ENCODE data around the gene TP53TG3.
"Not testable (repeated sequence)": the region's sequence is repeated elsewhere in the genome, so short reads cannot be mapped to it uniquely, and the experiment has no call there.

Gene TP53TG3, protein sequence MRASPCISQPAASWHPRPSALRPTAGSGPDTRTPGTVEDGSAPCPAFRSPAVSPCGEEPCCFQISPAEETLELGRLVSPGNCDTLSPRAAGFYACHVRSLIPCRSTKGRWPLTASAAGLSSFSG

DNA sequence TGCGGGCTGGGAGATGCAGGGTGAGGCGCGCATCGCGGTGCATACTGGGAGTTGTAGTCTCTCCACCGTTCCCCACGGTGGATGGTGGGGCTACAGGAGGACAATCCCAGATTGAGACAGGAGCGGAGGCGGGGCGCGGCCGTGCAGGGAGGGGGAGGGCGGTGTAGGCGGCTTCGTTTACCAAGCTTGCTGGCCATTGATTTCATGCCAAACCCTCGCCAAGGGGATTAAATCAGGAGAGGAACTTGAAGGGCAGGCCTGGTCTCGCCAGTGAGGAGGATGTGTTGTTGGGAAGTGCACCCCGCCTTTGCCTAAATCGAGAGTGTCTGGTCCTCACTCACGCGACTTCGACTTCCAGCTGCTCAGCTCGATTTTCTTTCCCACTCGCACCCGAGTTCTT lies at the start of gene TP53TG3:
Gene TP53TG3 (minus strand): TSS at position 101 of the 400 bp plus-strand sequence. CDS start 68 bp downstream, at position 33.
- DNase-seq: not testable (repeated sequence)

- not testable (repeated sequence) for DNase-seq
Observed at GRCh38 chr16:32650876-32651275, 25.1 kb downstream of the TP53TG3 start.

DNA sequence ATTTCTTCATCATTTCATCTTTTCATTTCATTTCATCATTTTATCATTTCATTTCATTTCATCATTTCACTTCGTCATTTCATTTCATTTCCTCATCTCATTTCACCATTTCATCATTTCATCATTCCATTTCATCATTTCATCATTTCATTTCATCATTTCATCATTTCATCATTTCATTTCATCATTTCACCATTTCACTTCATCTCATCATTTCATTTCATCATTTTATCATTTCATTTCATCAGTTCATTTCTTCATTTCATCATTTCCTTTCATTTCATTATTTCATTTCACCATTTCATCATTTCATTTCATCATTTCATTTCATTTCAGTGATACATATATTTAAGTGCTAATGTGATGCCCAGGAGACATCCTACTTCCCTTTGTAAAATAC lies 28.4 kb downstream of the TP53TG3 start:
- not testable (repeated sequence) for DNase-seq

- DNase-seq: not testable (repeated sequence)
Observed at GRCh38 chr16:32646780-32647179, 29.2 kb downstream of the TP53TG3 start.

DNA sequence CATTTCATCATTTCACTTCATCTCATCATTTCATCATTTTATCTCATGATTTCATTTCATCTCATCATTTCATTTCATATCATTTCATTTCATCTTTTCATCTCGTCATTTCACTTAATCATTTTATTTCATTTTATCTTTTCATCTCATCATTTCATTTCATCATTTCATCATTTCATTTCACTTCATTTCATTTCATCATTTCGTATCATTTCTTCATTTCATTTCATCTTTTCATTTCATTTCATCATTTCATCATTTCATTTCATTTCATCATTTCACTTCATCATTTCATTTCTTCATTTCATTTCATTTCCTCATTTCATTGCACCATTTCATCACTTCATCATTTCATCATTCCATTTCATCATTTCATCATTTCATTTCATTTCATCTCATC lies 29.8 kb downstream of the TP53TG3 start:
- DNase-seq: not testable (repeated sequence)

DNA sequence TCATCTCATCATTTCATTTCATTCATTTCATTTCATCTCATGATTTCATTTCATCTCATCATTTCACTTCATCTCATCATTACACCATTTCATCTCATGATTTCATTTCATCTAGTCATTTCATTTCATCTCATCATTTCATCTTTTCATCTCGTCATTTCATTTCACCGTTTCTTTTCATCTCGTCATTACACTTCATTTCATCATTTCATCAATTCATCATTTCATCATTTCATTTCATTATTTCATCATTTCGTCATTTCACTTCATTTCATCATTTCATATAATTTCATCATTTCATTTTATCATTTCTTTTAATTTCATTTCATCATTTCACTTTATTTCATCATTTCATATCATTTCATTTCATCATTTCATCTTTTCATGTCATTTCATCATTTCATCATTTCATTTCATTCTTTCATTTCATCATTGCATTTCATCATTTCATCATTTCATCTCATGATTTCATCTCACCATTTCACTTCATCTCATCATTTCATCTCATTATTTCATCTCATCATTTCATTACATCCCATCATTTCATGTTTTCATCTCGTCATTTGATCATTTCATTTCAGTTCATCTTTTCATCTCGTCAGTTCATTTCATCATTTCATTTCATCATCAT lies 30.6 kb downstream of the TP53TG3 start:
- not testable (repeated sequence) for DNase-seq

GRCh38 chr16:32644715-32645114 lies 31.2 kb downstream of the TP53TG3 start:
- not testable (repeated sequence) for DNase-seq

GRCh38 chr16:32637614-32638013 lies 38.4 kb downstream of the TP53TG3 start:
- DNase-seq: not testable (repeated sequence)

DNA sequence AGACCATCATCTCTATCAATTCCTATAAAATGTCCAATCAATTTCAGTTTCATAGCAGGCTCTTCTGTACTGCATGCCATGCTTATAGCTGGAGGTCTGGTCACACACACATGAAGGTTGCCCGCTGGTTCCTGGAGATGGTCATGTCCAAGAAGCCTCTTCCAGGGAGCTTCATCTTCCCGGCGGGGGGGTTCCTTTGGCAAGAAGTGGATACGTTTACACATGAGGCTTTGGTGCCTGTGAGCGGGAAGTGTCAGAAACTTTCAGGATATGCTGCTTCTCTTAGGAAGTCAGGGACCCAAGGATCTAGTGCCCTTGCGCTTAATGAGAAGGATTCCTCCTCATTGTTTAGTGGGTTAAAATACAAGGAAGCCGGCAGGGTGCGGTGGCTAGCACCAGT lies 43.9 kb downstream of the TP53TG3 start:
- DNase-seq: not testable (repeated sequence)
